PFSK-1 (cell line): Measurements from ENCODE around the gene EML1.

Experiments used
- FOXP2 ChIP-seq: optimal IDR thresholded peaks from 2 replicates; pipeline ENCODE3; 2011; ENCODE audit warnings: borderline replicate concordance, control low read depth, inconsistent platforms; ENCODE audit not compliant: insufficient read depth; ENCODE audit errors: extremely low read length, extremely low read depth
- POLR2AphosphoS5 ChIP-seq: IDR thresholded peaks from 2 replicates; pipeline ENCODE4 v1.6.1; 2012; ENCODE audit warnings: low read depth, mild to moderate bottlenecking, control low read depth, low read length, moderate library complexity
- SIN3A ChIP-seq: IDR thresholded peaks from 2 replicates; pipeline ENCODE4 v1.6.1; 2012; ENCODE audit warnings: mild to moderate bottlenecking, low read length, moderate library complexity, borderline replicate concordance; ENCODE audit not compliant: insufficient read depth
- TAF1 ChIP-seq: IDR thresholded peaks from 2 replicates; pipeline ENCODE4 v1.6.1; 2012; ENCODE audit warnings: low read length, control low read depth, borderline replicate concordance; ENCODE audit not compliant: insufficient read depth
- TF ChIP-seq, protein P1 (sequence below), 2 experiments: IDR thresholded peaks; 2 replicates each; pipeline versions ENCODE4 v1.6.1 to v1.8.0; 2011 to 2012; ENCODE audit warnings: low read depth in 2 of 2, low read length in 2 of 2, control low read depth in 1 of 2, inconsistent platforms in 1 of 2, mild to moderate bottlenecking in 1 of 2, moderate library complexity in 1 of 2; ENCODE audit not compliant: insufficient read depth in 1 of 2

The EML1 gene

GRCh38 chr14:99969673-99970322 lies 176.6 kb downstream of the EML1 start:
- no peak for TF ChIP-seq TAF1
- no peak for TF ChIP-seq POLR2AphosphoS5
- TF ChIP-seq, protein P1, sequence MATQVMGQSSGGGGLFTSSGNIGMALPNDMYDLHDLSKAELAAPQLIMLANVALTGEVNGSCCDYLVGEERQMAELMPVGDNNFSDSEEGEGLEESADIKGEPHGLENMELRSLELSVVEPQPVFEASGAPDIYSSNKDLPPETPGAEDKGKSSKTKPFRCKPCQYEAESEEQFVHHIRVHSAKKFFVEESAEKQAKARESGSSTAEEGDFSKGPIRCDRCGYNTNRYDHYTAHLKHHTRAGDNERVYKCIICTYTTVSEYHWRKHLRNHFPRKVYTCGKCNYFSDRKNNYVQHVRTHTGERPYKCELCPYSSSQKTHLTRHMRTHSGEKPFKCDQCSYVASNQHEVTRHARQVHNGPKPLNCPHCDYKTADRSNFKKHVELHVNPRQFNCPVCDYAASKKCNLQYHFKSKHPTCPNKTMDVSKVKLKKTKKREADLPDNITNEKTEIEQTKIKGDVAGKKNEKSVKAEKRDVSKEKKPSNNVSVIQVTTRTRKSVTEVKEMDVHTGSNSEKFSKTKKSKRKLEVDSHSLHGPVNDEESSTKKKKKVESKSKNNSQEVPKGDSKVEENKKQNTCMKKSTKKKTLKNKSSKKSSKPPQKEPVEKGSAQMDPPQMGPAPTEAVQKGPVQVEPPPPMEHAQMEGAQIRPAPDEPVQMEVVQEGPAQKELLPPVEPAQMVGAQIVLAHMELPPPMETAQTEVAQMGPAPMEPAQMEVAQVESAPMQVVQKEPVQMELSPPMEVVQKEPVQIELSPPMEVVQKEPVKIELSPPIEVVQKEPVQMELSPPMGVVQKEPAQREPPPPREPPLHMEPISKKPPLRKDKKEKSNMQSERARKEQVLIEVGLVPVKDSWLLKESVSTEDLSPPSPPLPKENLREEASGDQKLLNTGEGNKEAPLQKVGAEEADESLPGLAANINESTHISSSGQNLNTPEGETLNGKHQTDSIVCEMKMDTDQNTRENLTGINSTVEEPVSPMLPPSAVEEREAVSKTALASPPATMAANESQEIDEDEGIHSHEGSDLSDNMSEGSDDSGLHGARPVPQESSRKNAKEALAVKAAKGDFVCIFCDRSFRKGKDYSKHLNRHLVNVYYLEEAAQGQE (IDR thresholded peaks at IDR 0.05; ENCODE audit: insufficient read depth in 1 of 2, low read depth in 2 of 2, low read length in 2 of 2), result no peak
- TF ChIP-seq SIN3A, result no peak

GRCh38 chr14:99971087-99971940 lies 178.1 kb downstream of the EML1 start:
- TF ChIP-seq FOXP2 (peak; percentile 24), SIN3A (no peak), POLR2AphosphoS5 (no peak), TAF1 (0 out of 2 replicates have a peak, but pooled peaks have one; percentile 23)
- TF ChIP-seq, protein P1 (IDR thresholded peaks at IDR 0.05; ENCODE audit: insufficient read depth in 1 of 2, low read depth in 2 of 2, low read length in 2 of 2), result no peak

GRCh38 chr14:99971941-99972747 lies 178.9 kb downstream of the EML1 start:
- TF ChIP-seq POLR2AphosphoS5 (no peak), SIN3A (no peak), FOXP2 (no peak), TAF1 (no peak)
- TF ChIP-seq, protein P1 (IDR thresholded peaks at IDR 0.05; ENCODE audit: insufficient read depth in 1 of 2, low read depth in 2 of 2, low read length in 2 of 2), result no peak

- TF ChIP-seq TAF1, result no peak
- no peak for TF ChIP-seq POLR2AphosphoS5
- TF ChIP-seq, protein P1 (IDR thresholded peaks at IDR 0.05; ENCODE audit: insufficient read depth in 1 of 2, low read depth in 2 of 2, low read length in 2 of 2), result no peak
- no peak for TF ChIP-seq FOXP2
- no peak for TF ChIP-seq SIN3A
Measured at GRCh38 chr14:99972748-99973466, 179.7 kb downstream of the EML1 start.
